ENCODE results near the gene CHRNA5.

DNA sequence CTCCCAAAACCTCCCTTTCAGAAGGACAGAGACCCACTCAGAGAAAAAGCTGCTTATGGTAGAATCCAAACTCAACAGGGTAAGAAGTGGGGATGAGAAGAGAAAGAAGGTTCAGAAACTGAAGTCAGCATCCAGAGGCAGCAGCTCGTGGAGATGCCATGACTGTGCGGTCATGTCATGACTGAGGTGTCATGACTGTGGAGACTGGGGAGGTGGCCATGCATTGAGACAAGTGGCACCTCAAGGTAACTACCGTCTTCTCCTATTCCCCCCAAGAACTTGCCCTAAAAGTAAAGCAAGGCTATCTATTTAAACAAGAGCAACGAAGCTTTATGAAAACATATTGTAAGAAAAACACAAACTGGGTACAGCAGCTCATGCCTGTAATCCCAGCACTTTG lies 40.4 kb downstream of the CHRNA5 start:
- TF ChIP-seq, protein P1, sequence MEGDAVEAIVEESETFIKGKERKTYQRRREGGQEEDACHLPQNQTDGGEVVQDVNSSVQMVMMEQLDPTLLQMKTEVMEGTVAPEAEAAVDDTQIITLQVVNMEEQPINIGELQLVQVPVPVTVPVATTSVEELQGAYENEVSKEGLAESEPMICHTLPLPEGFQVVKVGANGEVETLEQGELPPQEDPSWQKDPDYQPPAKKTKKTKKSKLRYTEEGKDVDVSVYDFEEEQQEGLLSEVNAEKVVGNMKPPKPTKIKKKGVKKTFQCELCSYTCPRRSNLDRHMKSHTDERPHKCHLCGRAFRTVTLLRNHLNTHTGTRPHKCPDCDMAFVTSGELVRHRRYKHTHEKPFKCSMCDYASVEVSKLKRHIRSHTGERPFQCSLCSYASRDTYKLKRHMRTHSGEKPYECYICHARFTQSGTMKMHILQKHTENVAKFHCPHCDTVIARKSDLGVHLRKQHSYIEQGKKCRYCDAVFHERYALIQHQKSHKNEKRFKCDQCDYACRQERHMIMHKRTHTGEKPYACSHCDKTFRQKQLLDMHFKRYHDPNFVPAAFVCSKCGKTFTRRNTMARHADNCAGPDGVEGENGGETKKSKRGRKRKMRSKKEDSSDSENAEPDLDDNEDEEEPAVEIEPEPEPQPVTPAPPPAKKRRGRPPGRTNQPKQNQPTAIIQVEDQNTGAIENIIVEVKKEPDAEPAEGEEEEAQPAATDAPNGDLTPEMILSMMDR (IDR thresholded peaks at IDR 0.05): no peak
- no peak for TF ChIP-seq ZFX (IDR thresholded peaks at IDR 0.05; ENCODE audit: borderline replicate concordance)

All from 22Rv1 (cell line).